Activated CD4-positive, alpha-beta T cell treated with anti-CD3 and anti-CD28 coated beads, Interleukin-2, amount 10 ng/mL, durations not matched to agents 7 days and 5 days (primary cell): ENCODE results near the gene CACNA2D3. TPM values are rescaled to one million over a fixed set of nuclear protein-coding genes. Genes with fewer than 3 reads are reported as not detected.
"Not testable (repeated sequence)": the region's sequence is repeated elsewhere in the genome, so short reads cannot be mapped to it uniquely, and the experiment has no call there.

Experiments
- CTCF ChIA-PET: fragments of 350-600 bp; sonication (Branson Sonifier 250); formaldehyde crosslinking; loops from one replicate; lab custom pipeline; 2021; ENCODE audit warnings: antibody characterized with exemption; lab: Charles Lee
- POLR2A ChIA-PET: fragments of 350-600 bp; sonication (Branson Sonifier 250); formaldehyde crosslinking; loops from one replicate; lab custom pipeline; 2021; ENCODE audit warnings: antibody characterized with exemption; lab: Charles Lee
- DNase-seq: peaks from one replicate; pipeline ENCODE4 v3.0.0-alpha.2; 2020
- H3K27ac Mint-ChIP-seq: one replicate; pipeline ENCODE4 v1.8.0; 2021; ENCODE audit warnings: mild to moderate bottlenecking, moderate library complexity, mixed read lengths
- H3K27me3 Mint-ChIP-seq: one replicate; pipeline ENCODE4 v1.8.0; 2021; ENCODE audit warnings: mixed read lengths
- H3K36me3 Mint-ChIP-seq: one replicate; pipeline ENCODE4 v1.8.0; 2021; ENCODE audit warnings: low read depth, mixed read lengths
- H3K4me1 Mint-ChIP-seq: one replicate; pipeline ENCODE4 v1.8.0; 2021; ENCODE audit warnings: mixed read lengths
- H3K4me3 Mint-ChIP-seq: one replicate; pipeline ENCODE4 v1.8.0; 2021; ENCODE audit warnings: mild to moderate bottlenecking, moderate library complexity, mixed read lengths
- H3K9me3 Mint-ChIP-seq: one replicate; pipeline ENCODE4 v1.8.0; 2021; ENCODE audit warnings: mixed read lengths
- total RNA-seq, 2 experiments: library from RNA; stranded (reverse); gene quantifications; one replicate each; pipeline ENCODE4 v1.2.3, GENCODE V29; 2021

CACNA2D3 gene
- total RNA-seq, 2 experiments from 2014 or later = not detected

DNA sequence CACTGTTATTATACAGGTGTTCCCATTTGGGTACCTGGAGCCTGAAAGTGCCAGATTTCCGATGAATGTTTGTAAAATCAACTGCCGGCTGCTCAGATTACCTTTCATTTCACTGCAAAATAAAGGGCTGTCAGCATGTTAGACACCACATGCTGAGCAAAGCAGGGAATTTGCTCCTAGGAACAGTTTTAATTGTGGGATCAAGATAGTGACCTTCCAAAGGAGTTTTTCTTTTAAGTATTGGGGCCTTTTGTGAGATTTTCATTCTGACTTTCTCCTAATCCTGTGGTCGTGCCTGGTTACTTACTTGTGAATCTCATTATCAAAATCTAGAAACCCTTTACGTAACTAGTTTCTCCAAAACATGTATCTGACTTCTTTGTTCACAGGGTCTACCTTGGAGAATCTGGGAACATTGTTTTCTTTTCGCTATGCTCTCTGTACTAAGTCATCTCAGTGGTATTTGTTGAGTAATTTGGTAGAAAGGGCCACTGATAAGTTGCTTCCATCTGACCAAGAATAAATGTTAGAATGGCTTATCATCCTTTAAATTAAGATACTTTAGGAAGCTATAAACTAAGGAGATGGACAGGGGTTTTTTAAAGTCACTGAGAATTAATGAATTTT, 846.3 kb downstream of the CACNA2D3 start:
- no peak overlapping the region for H3K4me3 Mint-ChIP-seq
- CTCF ChIA-PET = interaction anchor here (0.7 kb wide), 1 partner anchor 1186 kb away, joined by 3 read pairs; no protein-coding TSS in a partner anchor

DNA sequence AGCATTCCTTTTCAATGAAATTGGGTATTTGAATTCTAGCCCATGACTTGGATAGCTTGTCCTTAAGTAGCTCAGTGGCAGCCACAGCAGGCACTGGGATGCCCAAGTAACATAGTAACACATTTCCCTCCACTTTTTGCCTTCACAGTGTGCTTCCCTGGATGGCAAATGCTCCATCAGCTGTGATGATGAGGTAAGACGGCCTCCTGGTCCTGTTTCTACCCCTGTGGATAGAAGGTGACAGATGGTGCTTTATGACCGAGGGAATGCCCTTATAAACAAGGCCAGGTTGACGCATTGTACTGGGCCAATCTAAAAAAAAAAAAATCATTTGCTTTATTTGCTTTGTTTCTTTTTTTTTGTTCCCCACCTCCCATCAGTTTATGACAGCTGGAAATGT, 847.3 kb downstream of the CACNA2D3 start:
- POLR2A ChIA-PET = no interaction called here

More for the DNA sequence above, 846.3 kb downstream of the CACNA2D3 start:
- no peak for DNase-seq
- H3K4me1 Mint-ChIP-seq = no peaks in the 10 kb centered on the region
- no peaks in the 10 kb centered on the region for H3K27me3 Mint-ChIP-seq
- no peaks in the 10 kb centered on the region for H3K36me3 Mint-ChIP-seq
- H3K27ac Mint-ChIP-seq = no peak overlapping the region
- POLR2A ChIA-PET = no interaction called here
- peaks cover 5% of the 10 kb centered on the region for H3K9me3 Mint-ChIP-seq

DNA sequence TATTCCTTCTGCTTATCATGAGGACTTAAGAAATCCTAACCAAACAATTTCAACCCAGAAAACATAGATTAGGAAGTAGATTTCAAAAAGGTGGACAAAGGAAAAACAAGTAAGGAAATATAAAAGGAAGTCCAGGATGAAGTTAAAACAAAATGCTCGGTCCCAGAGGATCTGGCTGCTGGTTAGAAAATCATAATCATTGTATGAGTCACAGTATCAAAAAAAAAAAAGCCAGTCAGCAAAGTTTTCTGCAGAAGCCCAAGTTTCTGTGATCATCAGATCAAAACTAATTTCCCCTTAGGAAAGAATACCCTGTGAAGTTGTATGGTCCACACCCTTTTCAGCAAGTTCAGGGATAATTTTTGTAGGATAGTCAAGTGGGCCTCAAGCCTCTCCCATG, 848.5 kb downstream of the CACNA2D3 start:
- H3K27ac Mint-ChIP-seq = no peak overlapping the region
- no peaks in the 10 kb centered on the region for H3K27me3 Mint-ChIP-seq
- H3K4me3 Mint-ChIP-seq = no peak overlapping the region
- H3K4me1 Mint-ChIP-seq = no peaks in the 10 kb centered on the region
- CTCF ChIA-PET = no interaction called here
- POLR2A ChIA-PET = no interaction called here
- DNase-seq = no peak
- peaks cover 5% of the 10 kb centered on the region for H3K9me3 Mint-ChIP-seq
- no peaks in the 10 kb centered on the region for H3K36me3 Mint-ChIP-seq

More for the DNA sequence above, 847.3 kb downstream of the CACNA2D3 start:
- H3K27me3 Mint-ChIP-seq = no peaks in the 10 kb centered on the region
- H3K36me3 Mint-ChIP-seq = no peaks in the 10 kb centered on the region
- peaks cover 5% of the 10 kb centered on the region for H3K9me3 Mint-ChIP-seq
- CTCF ChIA-PET = interaction anchor here (0.7 kb wide), 1 partner anchor 1884 kb away, joined by 3 read pairs; no protein-coding TSS in a partner anchor
- H3K27ac Mint-ChIP-seq = no peak overlapping the region
- no peak overlapping the region for H3K4me3 Mint-ChIP-seq
- DNase-seq = no peak
- H3K4me1 Mint-ChIP-seq = no peaks in the 10 kb centered on the region

DNA sequence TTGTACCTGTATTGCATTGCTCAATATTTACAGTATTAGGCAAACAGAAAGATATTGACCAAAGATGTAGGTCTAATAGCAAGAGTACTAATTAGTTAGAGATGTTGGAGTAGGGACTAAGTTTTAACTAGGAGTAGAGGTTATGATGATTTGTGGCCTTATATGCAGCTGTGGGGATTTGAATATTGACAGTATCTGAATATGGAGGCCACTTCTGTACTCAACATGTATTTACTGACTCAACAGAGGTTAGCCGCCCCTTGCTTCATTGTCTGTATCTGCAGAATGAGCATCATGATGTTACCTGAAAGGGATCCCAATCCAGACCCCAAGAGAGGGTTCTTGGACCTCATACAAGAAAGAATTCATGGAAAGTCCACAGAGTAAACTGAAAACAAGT, 855.1 kb downstream of the CACNA2D3 start:
- Mint-ChIP-seq H3K9me3 (peaks cover 1% of the 10 kb centered on the region), H3K4me1 (no peaks in the 10 kb centered on the region), H3K4me3 (no peak overlapping the region), H3K27ac (no peak overlapping the region), H3K27me3 (no peaks in the 10 kb centered on the region), H3K36me3 (no peaks in the 10 kb centered on the region)
- ChIA-PET CTCF (no interaction called here), POLR2A (no interaction called here)
- no peak for DNase-seq

DNA sequence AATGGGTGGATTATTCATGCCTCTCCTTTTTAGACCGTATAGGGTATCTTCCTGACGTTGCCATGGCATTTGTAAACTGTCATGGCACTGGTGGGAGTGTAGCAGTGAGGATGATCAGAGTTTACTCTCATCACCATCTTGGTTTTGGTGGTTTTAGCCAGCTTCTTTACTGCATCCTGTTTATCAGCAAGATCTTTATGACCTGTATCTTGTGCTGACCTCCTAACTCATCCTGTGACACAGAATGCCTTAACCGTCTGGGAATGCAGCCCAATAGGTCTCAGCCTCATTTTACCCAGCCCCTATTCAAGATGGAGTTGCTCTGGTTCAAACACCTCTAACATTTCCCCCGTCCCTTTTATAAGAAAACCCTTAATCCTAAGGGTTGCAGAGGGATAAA, 855.6 kb downstream of the CACNA2D3 start:
- H3K27ac Mint-ChIP-seq, H3K9me3 Mint-ChIP-seq, POLR2A ChIA-PET, H3K4me1 Mint-ChIP-seq, H3K4me3 Mint-ChIP-seq, DNase-seq, H3K27me3 Mint-ChIP-seq, CTCF ChIA-PET, H3K36me3 Mint-ChIP-seq: not testable (repeated sequence)

DNA sequence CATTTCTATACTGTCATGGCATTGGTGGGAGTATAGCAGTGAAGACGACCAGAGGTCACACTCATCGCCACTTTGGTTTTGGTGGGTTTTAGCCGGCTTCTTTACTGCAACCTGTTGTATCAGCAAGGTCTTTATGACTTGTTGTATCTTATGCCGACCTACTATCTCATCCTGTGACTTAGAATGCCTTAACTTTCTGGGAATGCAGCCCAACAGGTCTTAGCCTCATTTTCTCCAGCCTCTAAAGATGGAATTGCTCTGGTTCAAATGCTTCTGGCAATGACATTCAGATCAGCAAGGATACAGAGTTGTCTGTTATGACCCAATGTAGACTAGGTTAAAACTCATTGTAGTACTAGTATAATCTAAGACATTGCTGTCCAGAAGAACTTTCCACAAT, 860.5 kb downstream of the CACNA2D3 start:
- H3K27me3 Mint-ChIP-seq = no peaks in the 10 kb centered on the region
- ChIA-PET POLR2A (no interaction called here), CTCF (no interaction called here)
- no peaks in the 10 kb centered on the region for H3K36me3 Mint-ChIP-seq
- H3K4me1 Mint-ChIP-seq = no peaks in the 10 kb centered on the region
- H3K9me3 Mint-ChIP-seq = peaks cover 1% of the 10 kb centered on the region
- DNase-seq = no peak
- H3K4me3 Mint-ChIP-seq = no peak overlapping the region
- no peak overlapping the region for H3K27ac Mint-ChIP-seq

DNA sequence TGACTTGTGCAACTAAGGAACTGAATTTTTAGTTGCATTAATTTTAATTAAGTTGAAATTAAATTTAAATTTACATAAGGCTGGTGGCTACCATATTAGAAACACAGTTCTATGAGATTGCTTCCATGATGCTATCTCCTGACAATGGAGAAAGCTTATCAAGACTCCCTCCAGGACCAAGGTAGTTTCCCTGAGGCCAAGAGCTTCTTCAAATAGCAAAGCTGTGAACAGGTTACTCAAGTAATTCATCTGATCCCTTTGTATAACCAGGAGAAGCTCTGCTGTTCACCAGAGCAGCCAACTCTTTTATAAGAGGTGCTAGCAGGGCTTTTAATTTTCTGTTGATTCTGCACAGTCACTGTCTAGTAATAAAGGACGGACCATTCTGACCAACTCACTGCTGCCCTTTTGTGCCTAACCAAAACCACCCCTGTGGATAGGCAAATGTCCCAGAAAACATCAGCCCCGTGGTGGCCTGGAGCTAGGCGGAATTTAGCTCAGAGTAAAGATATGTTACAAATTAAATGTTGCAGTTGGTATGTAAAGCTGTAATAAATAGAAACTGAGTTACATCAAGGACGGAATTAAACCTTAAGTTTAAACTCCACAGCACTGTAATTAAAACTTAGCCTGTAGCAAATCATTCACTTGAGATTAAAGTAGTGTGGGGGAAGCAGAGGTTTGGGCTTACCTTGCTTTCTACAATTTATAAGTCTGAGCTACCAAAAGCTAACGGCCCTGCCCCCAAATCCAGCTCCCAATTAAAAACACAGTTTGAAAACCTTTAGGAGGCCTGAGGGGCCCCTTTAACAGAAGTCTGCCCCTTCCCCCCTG, 861.1 kb downstream of the CACNA2D3 start:
- POLR2A ChIA-PET = no interaction called here
- Mint-ChIP-seq H3K4me3 (no peak overlapping the region), H3K27ac (no peak overlapping the region), H3K36me3 (no peaks in the 10 kb centered on the region), H3K9me3 (no peaks in the 10 kb centered on the region), H3K4me1 (no peaks in the 10 kb centered on the region), H3K27me3 (no peaks in the 10 kb centered on the region)
- DNase-seq = no peak
- CTCF ChIA-PET = no interaction called here

DNA sequence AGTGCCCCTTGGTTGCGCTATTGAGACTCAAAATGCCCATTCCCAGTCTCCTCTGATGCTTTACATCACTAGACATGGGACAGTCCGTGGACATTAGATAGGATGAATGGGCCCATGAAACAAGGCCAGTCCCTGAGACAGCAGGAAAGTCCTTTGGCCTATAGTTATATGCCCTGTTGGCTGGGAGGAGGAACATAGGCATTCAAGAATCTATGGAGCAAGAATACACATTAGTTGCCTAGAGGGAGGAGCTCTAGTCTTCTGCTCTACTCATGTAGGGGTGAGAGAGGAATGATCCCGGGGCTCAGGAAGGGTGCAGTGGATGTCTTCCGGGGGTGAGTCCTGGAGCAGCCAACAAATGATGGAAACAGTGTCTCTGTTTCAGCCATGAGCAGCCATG, 863.5 kb downstream of the CACNA2D3 start:
- Mint-ChIP-seq H3K27me3 (no peaks in the 10 kb centered on the region), H3K4me1 (no peaks in the 10 kb centered on the region), H3K36me3 (no peaks in the 10 kb centered on the region), H3K9me3 (no peaks in the 10 kb centered on the region), H3K4me3 (no peak overlapping the region), H3K27ac (no peak overlapping the region)
- ChIA-PET CTCF (no interaction called here), POLR2A (no interaction called here)
- DNase-seq = no peak

DNA sequence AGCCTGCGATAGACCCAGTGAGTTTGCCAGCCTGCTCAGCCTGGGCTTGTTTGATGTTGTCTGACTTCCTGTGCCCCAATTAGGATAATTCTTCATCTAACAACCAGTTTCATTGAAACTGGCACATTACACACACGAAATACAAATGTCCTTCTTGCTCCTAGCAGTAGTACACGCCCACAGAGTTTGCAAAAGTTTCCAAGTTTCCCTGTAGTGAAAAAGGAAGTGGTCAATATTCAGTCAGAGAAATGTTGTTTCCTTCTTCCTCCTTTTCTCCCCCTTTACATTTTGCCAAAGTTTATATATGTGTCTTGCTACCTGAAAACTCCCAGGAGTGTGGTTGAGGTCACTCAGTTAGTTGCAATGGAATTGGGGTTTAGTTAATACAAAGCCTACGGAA, 863.9 kb downstream of the CACNA2D3 start:
- H3K4me3 Mint-ChIP-seq = no peak overlapping the region
- CTCF ChIA-PET = no interaction called here
- no peaks in the 10 kb centered on the region for H3K27me3 Mint-ChIP-seq
- DNase-seq = no peak
- no peaks in the 10 kb centered on the region for H3K4me1 Mint-ChIP-seq
- POLR2A ChIA-PET = no interaction called here
- H3K9me3 Mint-ChIP-seq = no peaks in the 10 kb centered on the region
- H3K27ac Mint-ChIP-seq = no peak overlapping the region
- H3K36me3 Mint-ChIP-seq = no peaks in the 10 kb centered on the region

DNA sequence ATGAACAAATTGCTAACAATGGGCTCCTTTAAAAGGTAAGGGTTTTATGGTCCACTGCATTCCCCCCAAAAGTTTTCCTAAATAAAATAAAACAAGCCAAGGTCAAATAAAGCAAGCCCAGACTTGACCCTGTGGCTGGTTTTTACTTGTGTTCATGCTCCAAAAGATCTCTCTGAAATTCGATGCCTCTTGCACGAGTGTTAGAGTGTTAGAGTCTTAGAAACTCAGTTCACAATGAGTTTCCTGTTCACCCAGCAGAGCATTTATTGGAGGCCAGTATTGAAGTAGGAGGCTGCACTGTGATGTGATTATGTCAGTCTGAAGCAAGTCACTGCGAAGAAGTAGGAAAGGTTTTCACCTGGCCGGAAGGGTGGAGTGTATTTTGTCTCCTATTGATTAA, 865.4 kb downstream of the CACNA2D3 start:
- POLR2A ChIA-PET = no interaction called here
- Mint-ChIP-seq H3K36me3 (no peaks in the 10 kb centered on the region), H3K9me3 (peaks cover 5% of the 10 kb centered on the region), H3K4me3 (no peak overlapping the region), H3K27me3 (no peaks in the 10 kb centered on the region), H3K4me1 (no peaks in the 10 kb centered on the region), H3K27ac (no peak overlapping the region)
- CTCF ChIA-PET = no interaction called here
- DNase-seq = no peak

DNA sequence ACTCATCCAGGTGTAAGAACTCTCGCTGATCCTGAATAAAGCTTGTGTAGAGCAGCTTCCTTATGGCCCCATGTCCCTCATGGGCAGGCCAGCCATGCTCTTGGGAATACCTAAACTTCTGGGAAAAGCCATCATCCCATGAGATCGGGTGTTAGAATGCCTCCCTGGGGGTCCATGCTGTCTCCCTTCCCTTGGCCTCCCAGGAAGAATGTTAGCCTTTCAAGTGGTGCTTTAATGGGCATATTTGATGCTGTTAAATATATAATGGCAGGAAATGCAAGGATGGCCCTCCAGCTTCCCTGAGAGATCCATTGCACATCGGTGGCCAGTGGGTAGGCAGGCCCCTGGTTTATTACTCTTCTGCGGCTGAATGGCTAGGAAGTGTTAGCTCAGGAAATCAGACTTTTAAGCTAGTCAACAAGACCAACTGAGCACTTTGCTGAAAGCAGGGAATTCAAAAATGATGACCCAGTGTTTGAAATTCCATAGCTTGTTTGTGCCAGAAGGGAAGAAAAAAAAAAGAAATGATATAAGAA, 866.0 kb downstream of the CACNA2D3 start:
- DNase-seq = no peak
- no peaks in the 10 kb centered on the region for H3K36me3 Mint-ChIP-seq
- no peak overlapping the region for H3K4me3 Mint-ChIP-seq
- H3K4me1 Mint-ChIP-seq = no peaks in the 10 kb centered on the region
- H3K27ac Mint-ChIP-seq = no peak overlapping the region
- POLR2A ChIA-PET = no interaction called here
- CTCF ChIA-PET = no interaction called here
- H3K27me3 Mint-ChIP-seq = no peaks in the 10 kb centered on the region
- H3K9me3 Mint-ChIP-seq = peaks cover 5% of the 10 kb centered on the region

DNA sequence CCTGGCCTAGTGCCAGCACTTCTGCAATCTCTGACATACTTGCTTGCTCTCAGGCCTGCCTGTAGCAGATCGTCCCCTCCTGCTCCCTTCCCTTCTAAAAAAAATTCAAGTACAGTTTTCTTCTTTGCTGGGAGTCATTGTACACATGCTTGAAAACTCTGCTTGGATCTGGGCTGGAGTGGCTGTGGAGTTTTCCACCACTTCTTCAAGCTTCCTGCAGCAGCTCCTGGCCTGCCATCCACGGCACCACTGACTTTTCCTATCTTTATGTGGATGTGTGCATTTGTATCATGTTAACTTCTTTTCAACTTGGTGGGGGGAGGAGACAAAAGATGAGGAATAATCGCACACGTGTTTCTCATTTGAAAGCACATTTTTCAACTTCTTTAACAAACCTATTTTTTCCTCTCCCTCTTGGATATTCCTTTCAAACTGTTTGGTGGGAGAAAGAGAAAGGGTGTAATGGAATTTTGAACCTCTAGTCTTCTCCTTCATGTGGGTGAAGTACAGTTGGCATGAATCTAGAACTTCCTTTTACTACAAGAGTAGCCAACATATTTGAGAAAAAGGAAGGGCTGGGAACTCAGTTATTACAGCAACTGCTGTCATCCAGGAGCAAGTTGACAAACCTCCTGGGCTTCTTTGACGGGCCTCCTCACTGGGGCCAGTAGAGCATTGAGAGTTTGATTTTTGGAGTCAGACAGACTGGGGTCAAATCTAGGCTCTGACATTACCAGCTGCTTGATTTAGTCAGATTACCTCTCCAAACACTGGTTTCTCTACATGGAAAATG, 866.7 kb downstream of the CACNA2D3 start:
- Mint-ChIP-seq H3K9me3 (peaks cover 5% of the 10 kb centered on the region), H3K36me3 (no peaks in the 10 kb centered on the region), H3K4me3 (no peak overlapping the region), H3K27ac (no peak overlapping the region), H3K4me1 (no peaks in the 10 kb centered on the region), H3K27me3 (no peaks in the 10 kb centered on the region)
- POLR2A ChIA-PET = no interaction called here
- no peak for DNase-seq
- CTCF ChIA-PET = no interaction called here

DNA sequence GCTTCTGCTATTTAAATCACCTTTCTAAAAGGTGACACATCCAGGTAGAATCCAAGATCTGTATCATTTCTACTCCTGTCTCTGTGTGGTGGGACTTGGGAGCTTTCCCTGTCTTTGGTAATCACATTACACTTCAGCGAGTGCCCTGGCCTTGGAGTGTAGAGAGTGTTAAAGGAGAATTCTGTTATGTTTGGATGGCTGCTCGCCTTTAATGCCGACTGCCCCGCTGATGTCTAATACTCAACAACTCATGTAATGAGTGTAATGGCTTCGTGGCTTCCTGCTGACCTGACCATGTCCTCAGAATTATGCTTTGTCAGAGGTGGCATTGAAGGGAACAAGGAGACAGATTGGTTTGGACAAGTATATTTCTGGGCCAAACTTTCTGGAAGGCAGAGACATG, 871.8 kb downstream of the CACNA2D3 start:
- Mint-ChIP-seq H3K9me3 (peaks cover 5% of the 10 kb centered on the region), H3K36me3 (no peaks in the 10 kb centered on the region), H3K4me1 (no peaks in the 10 kb centered on the region), H3K4me3 (no peak overlapping the region), H3K27ac (no peak overlapping the region), H3K27me3 (no peaks in the 10 kb centered on the region)
- POLR2A ChIA-PET = no interaction called here
- CTCF ChIA-PET = no interaction called here
- DNase-seq = no peak
